Activated naive CD4-positive, alpha-beta T cell treated with anti-CD3 and anti-CD28 coated beads, Interleukin-2, amount 10 ng/mL, durations not matched to agents 7 days and 5 days (primary cell): ENCODE measurements around the gene EDDM3A.
"Not testable (repeated sequence)": the region's sequence is repeated elsewhere in the genome, so short reads cannot be mapped to it uniquely, and the experiment has no call there.

Source experiments
- CTCF ChIA-PET: fragments of 350-600 bp; sonication (Branson Sonifier 250); formaldehyde crosslinking; loops from one replicate; lab custom pipeline; 2021; ENCODE audit warnings: antibody characterized with exemption; lab: Charles Lee
- DNase-seq: peaks from one replicate; pipeline ENCODE4 v3.0.0-alpha.2; 2020
- H3K27ac Mint-ChIP-seq: one replicate; pipeline ENCODE4 v1.8.0; 2021; ENCODE audit warnings: mild to moderate bottlenecking, moderate library complexity, mixed read lengths
- H3K27me3 Mint-ChIP-seq: one replicate; pipeline ENCODE4 v1.8.0; 2021; ENCODE audit warnings: mild to moderate bottlenecking, mixed read lengths
- H3K36me3 Mint-ChIP-seq: one replicate; pipeline ENCODE4 v1.8.0; 2021; ENCODE audit warnings: mixed read lengths
- H3K4me1 Mint-ChIP-seq: one replicate; pipeline ENCODE4 v1.8.0; 2021; ENCODE audit warnings: mixed read lengths
- H3K4me3 Mint-ChIP-seq: one replicate; pipeline ENCODE4 v1.8.0; 2021; ENCODE audit warnings: mild to moderate bottlenecking, moderate library complexity, mixed read lengths
- H3K9me3 Mint-ChIP-seq: one replicate; pipeline ENCODE4 v1.8.0; 2021; ENCODE audit warnings: mixed read lengths

Gene EDDM3A

DNA sequence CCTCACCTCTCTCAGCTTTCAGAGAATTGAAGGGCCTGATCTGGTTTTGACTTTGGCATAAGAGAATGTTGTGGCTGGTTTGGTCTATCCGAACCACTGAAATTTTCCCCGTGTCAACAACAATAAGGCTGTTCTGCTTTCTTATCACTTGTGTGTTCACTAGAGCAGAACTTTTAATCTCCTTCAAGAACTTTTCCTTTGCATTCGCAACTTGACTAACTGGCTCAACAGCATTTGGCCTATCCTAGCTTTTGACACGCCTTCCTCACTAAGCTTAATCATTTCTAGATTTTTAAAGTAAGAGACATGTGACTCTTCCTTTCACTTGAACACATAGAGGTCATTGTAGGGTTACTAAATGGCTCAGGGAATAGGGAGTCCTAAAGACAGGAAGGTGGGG, 25.9 kb upstream of the EDDM3A start:
- H3K27me3 Mint-ChIP-seq = peaks cover 38% of the 10 kb centered on the region
- no peaks in the 10 kb centered on the region for H3K9me3 Mint-ChIP-seq
- H3K27ac Mint-ChIP-seq = no peak overlapping the region
- CTCF ChIA-PET = no interaction called here
- H3K4me1 Mint-ChIP-seq = no peaks in the 10 kb centered on the region
- no peaks in the 10 kb centered on the region for H3K36me3 Mint-ChIP-seq
- no peak overlapping the region for H3K4me3 Mint-ChIP-seq
- no peak for DNase-seq

DNA sequence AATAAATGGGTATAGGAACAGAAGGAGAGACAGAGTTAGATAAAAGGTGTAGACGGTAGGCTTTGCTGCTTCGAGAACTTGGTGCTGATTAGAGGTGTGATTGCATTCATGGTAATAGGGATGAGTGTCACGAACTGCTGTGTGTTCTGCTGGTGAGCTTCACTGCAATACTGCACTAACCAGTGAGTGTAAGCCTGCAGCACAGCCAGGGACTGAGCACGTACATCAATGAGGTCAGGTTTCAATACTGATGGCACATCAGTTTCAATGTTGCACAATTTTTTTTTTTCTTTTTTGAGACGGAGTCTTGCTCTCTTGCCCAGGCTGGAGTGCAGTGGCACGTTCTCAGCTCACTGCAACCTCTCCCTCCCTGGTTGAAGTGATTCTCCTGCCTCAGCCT, 24.9 kb upstream of the EDDM3A start:
- CTCF ChIA-PET = no interaction called here
- Mint-ChIP-seq H3K27me3 (peaks cover 41% of the 10 kb centered on the region), H3K27ac (no peak overlapping the region), H3K4me1 (no peaks in the 10 kb centered on the region), H3K4me3 (no peak overlapping the region), H3K9me3 (no peaks in the 10 kb centered on the region), H3K36me3 (no peaks in the 10 kb centered on the region)
- DNase-seq = no peak

DNA sequence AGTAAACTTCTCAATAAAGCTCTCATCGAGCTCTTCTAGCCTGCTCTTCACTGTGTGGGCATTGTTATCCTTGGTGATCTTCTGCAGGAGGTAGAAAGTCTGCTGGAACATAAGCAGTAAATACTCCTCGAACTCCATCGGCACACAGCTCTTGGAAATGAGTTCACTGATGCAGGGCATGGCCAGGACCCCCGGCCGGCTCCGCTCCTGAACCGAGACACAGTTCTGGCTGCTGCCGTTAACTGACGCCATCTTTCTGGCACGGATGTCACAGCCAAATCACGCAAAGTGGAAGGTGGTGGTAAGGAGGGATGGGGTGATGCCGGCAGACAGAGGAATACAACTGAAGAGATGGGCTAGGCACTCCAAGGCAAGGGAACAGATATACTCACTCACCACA, 23.7 kb upstream of the EDDM3A start:
- Mint-ChIP-seq H3K9me3 (no peaks in the 10 kb centered on the region), H3K36me3 (no peaks in the 10 kb centered on the region), H3K4me1 (no peaks in the 10 kb centered on the region), H3K27ac (no peak overlapping the region), H3K27me3 (peaks cover 49% of the 10 kb centered on the region), H3K4me3 (no peak overlapping the region)
- no peak for DNase-seq
- CTCF ChIA-PET = no interaction called here

DNA sequence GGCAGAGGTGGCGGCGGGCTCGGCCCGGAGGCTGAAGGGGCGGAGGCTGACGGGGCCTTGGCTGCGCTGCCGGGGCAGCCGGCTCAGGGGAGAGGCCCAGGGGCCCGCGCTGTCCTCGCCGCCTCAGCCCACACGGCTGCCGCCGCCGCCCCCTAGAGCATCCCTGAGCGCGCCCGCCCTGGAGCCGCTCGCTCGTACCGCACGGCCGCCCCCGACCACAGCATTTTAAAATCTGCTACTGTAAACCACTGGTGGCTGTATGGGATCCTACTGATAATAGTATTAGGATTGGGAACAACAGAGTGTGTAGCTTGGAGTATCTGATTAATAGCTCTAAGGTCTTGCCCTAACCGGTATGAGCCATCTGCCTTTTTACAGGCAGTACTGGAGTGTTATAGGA, 22.2 kb upstream of the EDDM3A start:
- Mint-ChIP-seq H3K9me3 (no peaks in the 10 kb centered on the region), H3K27me3 (peaks cover 49% of the 10 kb centered on the region), H3K27ac (no peak overlapping the region), H3K4me3 (no peak overlapping the region), H3K36me3 (no peaks in the 10 kb centered on the region), H3K4me1 (no peaks in the 10 kb centered on the region)
- CTCF ChIA-PET = no interaction called here
- no peak for DNase-seq

DNA sequence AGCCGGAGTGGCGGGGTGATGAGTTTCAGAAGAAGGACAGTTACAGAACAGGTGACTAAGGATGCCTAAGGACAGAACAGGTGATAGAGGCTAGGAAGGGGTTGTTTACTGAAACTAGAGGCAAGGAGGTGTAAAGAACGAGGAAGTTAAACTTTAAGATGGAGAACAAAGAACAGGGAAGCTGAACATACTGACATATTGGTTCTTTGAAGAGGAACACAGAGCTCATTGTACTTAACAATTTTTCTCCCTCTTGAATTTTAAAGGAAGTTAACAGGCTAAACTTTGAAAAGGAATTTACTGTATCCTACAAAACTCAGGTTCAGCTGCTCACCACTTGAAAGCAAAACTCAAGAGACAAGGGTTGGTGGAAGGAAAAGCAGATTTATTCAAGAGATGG, 19.6 kb upstream of the EDDM3A start:
- H3K27me3 Mint-ChIP-seq = peaks cover 49% of the 10 kb centered on the region
- DNase-seq, CTCF ChIA-PET, H3K4me1 Mint-ChIP-seq, H3K9me3 Mint-ChIP-seq, H3K4me3 Mint-ChIP-seq, H3K36me3 Mint-ChIP-seq, H3K27ac Mint-ChIP-seq: not testable (repeated sequence)

DNA sequence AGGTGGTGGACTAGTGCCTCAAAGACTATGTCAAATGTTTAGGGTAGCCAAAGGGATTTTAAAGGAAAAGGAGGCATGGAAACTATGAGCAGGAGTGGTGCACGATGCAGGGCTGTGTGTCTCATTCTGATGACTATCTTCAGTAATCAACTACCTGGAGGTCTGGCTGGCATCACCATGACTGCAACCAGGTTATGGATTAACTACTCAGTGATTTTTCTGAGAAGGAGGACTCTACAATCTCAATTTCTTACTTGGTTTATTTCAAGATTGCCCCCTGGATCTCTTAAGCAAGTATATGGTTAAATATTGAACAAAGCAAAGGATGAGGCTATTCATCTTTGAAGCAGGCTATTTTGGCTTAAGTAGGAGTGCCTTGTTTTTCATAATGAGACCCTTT, 19.2 kb upstream of the EDDM3A start:
- no peak overlapping the region for H3K27ac Mint-ChIP-seq
- no peaks in the 10 kb centered on the region for H3K4me1 Mint-ChIP-seq
- peaks cover 45% of the 10 kb centered on the region for H3K27me3 Mint-ChIP-seq
- H3K36me3 Mint-ChIP-seq = no peaks in the 10 kb centered on the region
- no peaks in the 10 kb centered on the region for H3K9me3 Mint-ChIP-seq
- no peak overlapping the region for H3K4me3 Mint-ChIP-seq
- CTCF ChIA-PET = interaction anchor here (1.2 kb wide), 1 partner anchor 14 kb away, joined by 3 read pairs; no protein-coding TSS in a partner anchor
- DNase-seq = no peak

DNA sequence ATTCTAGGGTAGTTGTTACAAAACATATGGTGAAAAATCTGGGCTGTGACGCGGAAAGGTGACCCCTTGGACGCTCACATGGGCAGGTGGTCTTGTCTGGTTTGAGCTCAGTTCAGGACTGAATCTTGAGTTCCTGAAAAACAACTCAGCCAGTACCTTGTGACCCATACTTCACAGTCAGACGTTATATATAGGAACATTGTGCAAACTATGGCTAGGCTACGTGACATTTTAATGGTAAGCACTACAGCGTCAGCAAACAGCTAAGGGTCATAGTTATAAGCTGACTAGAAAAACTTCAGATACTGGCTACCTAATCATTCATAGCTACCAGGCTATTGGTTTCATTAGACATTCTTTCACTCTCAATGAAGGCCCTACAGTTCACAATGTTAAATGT, 14.8 kb upstream of the EDDM3A start:
- Mint-ChIP-seq H3K4me1 (no peaks in the 10 kb centered on the region), H3K9me3 (no peaks in the 10 kb centered on the region), H3K4me3 (no peak overlapping the region), H3K27ac (no peak overlapping the region), H3K27me3 (peaks cover 6% of the 10 kb centered on the region), H3K36me3 (no peaks in the 10 kb centered on the region)
- CTCF ChIA-PET = no interaction called here
- no peak for DNase-seq

DNA sequence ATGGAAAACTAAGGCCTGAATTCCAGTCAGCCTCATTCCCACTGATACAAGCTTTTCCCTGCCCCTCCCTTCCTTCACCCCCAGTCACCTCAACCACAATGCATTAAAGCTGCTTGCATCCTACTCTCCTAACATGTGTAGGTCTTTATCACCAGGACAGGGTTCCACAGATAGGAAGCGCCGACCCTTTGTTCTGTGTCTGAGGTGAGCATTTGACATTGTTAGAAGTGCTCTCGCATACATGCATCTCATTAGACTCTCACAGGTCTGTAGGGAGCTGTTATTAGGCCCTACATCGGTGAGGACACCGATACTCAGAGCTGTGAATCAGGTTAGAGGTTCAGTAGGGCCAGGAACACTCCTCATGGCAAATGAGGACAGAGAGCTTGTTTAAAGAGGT, 13.2 kb upstream of the EDDM3A start:
- no peak overlapping the region for H3K27ac Mint-ChIP-seq
- H3K27me3 Mint-ChIP-seq = no peaks in the 10 kb centered on the region
- no peaks in the 10 kb centered on the region for H3K36me3 Mint-ChIP-seq
- no peaks in the 10 kb centered on the region for H3K4me1 Mint-ChIP-seq
- CTCF ChIA-PET = interaction anchor here (1.0 kb wide), 1 partner anchor 125 kb away, joined by 4 read pairs; no protein-coding TSS in a partner anchor
- H3K9me3 Mint-ChIP-seq = no peaks in the 10 kb centered on the region
- DNase-seq = no peak
- H3K4me3 Mint-ChIP-seq = no peak overlapping the region

DNA sequence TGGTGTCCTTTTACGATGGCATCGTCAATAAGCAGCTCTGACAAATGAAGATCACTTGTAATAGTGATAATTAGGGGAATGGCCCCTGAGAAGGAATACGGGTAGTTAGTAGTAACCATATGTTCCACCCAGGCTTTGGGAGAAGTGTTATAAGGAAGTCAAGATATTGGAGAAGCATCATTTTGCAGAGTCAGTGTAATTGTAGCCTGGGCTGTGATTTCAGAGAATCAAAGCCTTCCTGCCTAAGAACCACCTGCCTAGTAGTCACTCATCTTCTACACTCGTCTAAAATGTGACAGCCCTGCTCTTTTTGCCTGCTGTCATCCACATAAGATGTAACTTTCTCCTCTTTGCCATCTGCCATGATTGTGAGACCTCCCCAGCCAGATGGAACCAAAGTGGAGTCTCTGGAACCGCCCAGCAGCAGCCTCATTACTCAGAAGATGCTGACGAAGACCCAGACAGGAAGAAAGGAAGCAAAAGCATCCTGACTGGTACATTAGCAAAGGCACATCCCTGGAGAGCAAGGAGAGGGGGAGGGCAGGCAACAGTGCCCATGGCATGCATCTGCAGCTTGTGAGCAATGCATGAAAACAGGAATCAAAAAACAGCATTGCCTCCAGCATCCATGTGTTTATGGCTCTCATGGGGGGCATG, 12.6 kb upstream of the EDDM3A start:
- CTCF ChIA-PET = interaction anchor here (1.0 kb wide), 1 partner anchor 124 kb away, joined by 4 read pairs; no protein-coding TSS in a partner anchor
- H3K27me3 Mint-ChIP-seq = no peaks in the 10 kb centered on the region
- H3K36me3 Mint-ChIP-seq = no peaks in the 10 kb centered on the region
- no peak for DNase-seq
- H3K4me3 Mint-ChIP-seq = no peak overlapping the region
- no peaks in the 10 kb centered on the region for H3K4me1 Mint-ChIP-seq
- no peaks in the 10 kb centered on the region for H3K9me3 Mint-ChIP-seq
- H3K27ac Mint-ChIP-seq = no peak overlapping the region

DNA sequence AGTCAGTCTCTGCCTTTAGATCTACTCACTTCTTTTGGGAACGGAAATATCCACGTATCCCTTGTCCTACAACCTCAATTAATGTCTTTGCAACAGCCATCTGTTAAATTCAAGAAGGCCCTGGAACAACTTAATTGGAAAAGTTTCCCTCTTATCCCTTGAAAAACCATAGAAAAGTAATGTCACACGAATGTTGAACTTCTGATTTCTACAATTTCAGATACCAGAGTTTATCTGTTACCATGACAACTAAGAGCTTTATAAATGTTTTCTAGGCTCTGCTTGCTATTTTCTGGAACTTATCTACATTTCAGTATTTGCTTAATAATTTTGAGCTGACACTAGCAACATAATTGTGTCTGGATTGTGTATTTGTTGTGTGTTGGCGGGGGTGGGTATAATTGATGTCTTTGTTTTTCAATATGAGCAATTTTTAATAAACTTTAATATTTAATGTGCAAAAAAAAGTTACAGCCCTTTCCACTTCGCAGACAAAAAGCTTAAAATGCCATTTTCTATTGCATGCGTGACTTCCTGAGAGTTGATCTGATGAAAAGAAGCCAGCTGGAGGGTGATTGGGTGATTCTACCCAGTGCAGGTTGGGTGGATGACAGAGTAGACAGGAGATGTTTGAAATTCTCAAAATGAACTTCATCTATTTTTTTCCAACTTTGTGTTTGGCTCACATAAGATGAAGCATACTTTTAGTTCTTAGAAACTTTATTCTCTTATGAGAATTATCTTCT, 11.8 kb upstream of the EDDM3A start:
- DNase-seq = no peak
- H3K36me3 Mint-ChIP-seq = no peaks in the 10 kb centered on the region
- no peaks in the 10 kb centered on the region for H3K4me1 Mint-ChIP-seq
- H3K4me3 Mint-ChIP-seq = no peak overlapping the region
- no peak overlapping the region for H3K27ac Mint-ChIP-seq
- no peaks in the 10 kb centered on the region for H3K27me3 Mint-ChIP-seq
- H3K9me3 Mint-ChIP-seq = no peaks in the 10 kb centered on the region
- CTCF ChIA-PET = interaction anchor here (1.0 kb wide), 1 partner anchor 76 kb away, joined by 3 read pairs; no protein-coding TSS in a partner anchor

DNA sequence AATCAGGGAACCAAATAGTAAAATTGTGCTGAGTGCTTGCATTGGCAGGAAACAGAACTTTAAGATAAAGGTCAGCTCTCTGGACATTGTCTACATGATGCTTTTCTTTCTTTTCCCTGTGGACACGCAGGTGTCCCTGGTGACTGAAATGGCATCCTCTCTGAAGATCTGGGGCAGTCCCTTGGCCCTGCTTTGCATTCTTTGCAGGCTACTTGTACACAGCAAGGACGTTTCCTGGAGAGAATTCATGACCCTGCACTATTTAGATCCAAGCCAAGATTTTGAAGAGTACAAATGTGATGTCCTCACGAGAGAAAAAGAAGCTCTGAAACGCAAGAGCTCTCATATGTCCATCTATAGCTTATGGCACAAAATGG, 11.3 kb upstream of the EDDM3A start:
- CTCF ChIA-PET = interaction anchor here (1.0 kb wide), 1 partner anchor 76 kb away, joined by 3 read pairs; no protein-coding TSS in a partner anchor
- no peaks in the 10 kb centered on the region for H3K4me1 Mint-ChIP-seq
- H3K27ac Mint-ChIP-seq = no peak overlapping the region
- no peaks in the 10 kb centered on the region for H3K27me3 Mint-ChIP-seq
- DNase-seq = no peak
- no peaks in the 10 kb centered on the region for H3K9me3 Mint-ChIP-seq
- no peak overlapping the region for H3K4me3 Mint-ChIP-seq
- no peaks in the 10 kb centered on the region for H3K36me3 Mint-ChIP-seq

DNA sequence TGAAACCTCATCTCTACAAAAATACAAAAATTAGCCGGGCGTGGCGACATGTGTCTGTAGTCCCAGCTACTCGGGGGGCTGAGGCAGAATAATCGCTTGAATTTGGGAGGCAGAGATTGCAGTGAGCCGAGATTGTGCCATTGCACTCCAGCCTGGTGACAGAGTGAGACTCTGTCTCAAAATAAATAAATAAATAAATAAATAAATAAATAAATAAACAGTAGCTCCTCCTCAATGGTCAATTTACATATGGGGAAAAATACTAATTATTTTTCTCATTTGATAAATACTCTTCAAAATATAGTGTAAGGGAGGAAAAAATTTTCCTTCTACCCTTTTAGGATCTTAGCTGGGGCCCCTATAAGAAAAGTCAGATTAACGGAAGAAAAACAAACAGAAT, 7.4 kb upstream of the EDDM3A start:
- H3K36me3 Mint-ChIP-seq, H3K27ac Mint-ChIP-seq, H3K9me3 Mint-ChIP-seq, H3K4me3 Mint-ChIP-seq, H3K4me1 Mint-ChIP-seq, DNase-seq: not testable (repeated sequence)
- H3K27me3 Mint-ChIP-seq = peaks cover 12% of the 10 kb centered on the region
- CTCF ChIA-PET = interaction anchor here (1.1 kb wide), 1 partner anchor 47 kb away, joined by 4 read pairs; no protein-coding TSS in a partner anchor

DNA sequence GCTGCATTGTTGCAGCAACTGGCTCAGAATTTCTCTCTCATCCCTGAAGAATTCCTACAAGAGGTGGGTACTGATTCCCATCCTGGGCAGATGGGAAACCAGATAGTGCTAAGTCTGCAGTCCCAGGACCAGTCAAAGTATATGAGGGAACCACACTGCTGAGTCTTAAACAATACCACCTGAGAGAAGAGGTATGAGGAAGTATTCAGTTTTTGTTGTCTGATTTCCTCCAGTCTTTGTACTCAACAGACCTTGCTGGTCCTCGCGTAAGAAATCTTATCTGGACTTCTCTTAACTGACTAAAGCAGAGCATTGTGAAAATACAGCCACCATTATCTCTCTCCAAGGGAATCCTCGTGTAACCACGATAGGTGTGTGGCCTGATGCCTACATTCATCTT, 3.6 kb upstream of the EDDM3A start:
- Mint-ChIP-seq H3K4me3 (no peak overlapping the region), H3K9me3 (no peaks in the 10 kb centered on the region), H3K4me1 (no peaks in the 10 kb centered on the region), H3K27ac (no peak overlapping the region), H3K36me3 (no peaks in the 10 kb centered on the region), H3K27me3 (peaks cover 12% of the 10 kb centered on the region)
- DNase-seq = no peak
- CTCF ChIA-PET = no interaction called here

DNA sequence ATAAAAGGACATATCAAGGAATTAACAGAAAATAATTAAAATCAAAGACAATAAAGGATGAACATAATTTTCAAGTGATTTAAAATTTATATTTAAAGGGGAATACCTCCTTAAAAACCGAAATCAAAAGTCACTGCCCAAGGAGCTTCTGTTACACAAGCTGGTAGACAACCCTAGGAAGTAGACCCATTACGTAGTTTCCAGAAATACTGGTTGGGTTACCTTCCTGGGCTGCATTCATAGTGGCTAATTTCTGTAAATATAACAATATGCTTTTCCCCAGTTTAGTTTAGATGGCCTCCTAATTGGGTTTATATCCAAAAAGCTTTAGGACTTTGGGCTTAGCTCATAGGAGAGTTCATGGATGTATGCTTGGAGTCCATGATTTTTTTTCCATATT, 2.1 kb upstream of the EDDM3A start:
- Mint-ChIP-seq H3K27me3 (peaks cover 12% of the 10 kb centered on the region), H3K36me3 (no peaks in the 10 kb centered on the region), H3K4me3 (no peak overlapping the region), H3K4me1 (no peaks in the 10 kb centered on the region), H3K9me3 (no peaks in the 10 kb centered on the region), H3K27ac (no peak overlapping the region)
- CTCF ChIA-PET = no interaction called here
- DNase-seq = no peak

DNA sequence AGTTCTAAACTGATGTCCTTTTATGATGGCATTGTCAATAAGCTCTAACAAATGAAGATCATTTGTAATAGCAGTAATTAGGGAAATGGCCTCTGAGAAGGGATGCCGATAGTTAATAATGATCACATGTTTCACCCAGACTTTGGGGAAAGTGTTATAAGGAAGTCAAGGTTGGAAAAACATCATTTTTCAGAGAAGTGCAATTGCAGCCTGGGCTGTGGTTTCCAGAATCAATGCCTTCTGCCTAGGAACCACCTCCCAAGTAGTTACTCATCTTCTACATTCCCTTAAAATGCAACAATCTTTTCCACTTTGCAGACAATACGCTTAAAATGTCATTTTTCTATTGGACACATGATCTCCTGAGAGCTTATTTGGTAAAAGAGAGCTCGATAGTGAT, 879 bp downstream of the EDDM3A start:
- H3K4me3 Mint-ChIP-seq = no peak overlapping the region
- CTCF ChIA-PET = interaction anchor here (0.7 to 1.8 kb wide), 3 partner anchors 9 to 267 kb away, joined by 3 to 4 read pairs (median 3); no protein-coding TSS in a partner anchor
- peaks cover 2% of the 10 kb centered on the region for H3K9me3 Mint-ChIP-seq
- H3K36me3 Mint-ChIP-seq = no peaks in the 10 kb centered on the region
- peaks cover 5% of the 10 kb centered on the region for H3K27me3 Mint-ChIP-seq
- no peaks in the 10 kb centered on the region for H3K4me1 Mint-ChIP-seq
- H3K27ac Mint-ChIP-seq = no peak overlapping the region
- DNase-seq = no peak
